Fibroblast of lung (primary cell): ENCODE results near the gene ZBTB43. TPM values are rescaled to one million over a fixed set of nuclear protein-coding genes. Genes with fewer than 3 reads are reported as not detected.

ENCODE experiments used
- DNase-seq, 2 donors: peaks; one replicate each; pipeline versions ENCODE4 v3.0.0 to v3.0.0-alpha.2; 2010; ENCODE audit warnings: low read depth in 2 of 2
- H2AFZ ChIP-seq: 2 replicates; pipeline ENCODE4 v1.5.1; 2012; ENCODE audit warnings: low read length, control low read depth, inconsistent platforms
- H3K27ac ChIP-seq: 2 replicates; pipeline ENCODE4 v1.5.1; 2011; ENCODE audit warnings: low read length, control low read depth; ENCODE audit not compliant: insufficient read depth
- H3K27me3 ChIP-seq: 2 replicates; pipeline ENCODE4 v1.5.1; 2011; ENCODE audit warnings: mild to moderate bottlenecking, low read length; ENCODE audit not compliant: control insufficient read depth, insufficient read depth
- H3K36me3 ChIP-seq: 2 replicates; pipeline ENCODE4 v1.5.1; 2011; ENCODE audit warnings: low read length; ENCODE audit not compliant: control insufficient read depth, insufficient read depth
- H3K4me1 ChIP-seq: 2 replicates; pipeline ENCODE4 v1.5.1; 2011; ENCODE audit warnings: low read length; ENCODE audit not compliant: control insufficient read depth, insufficient read depth; ENCODE audit errors: extremely low read depth
- H3K4me2 ChIP-seq: 2 replicates; pipeline ENCODE4 v1.5.1; 2011; ENCODE audit warnings: low read length, control low read depth; ENCODE audit not compliant: insufficient read depth; ENCODE audit errors: extremely low read depth
- H3K4me3 ChIP-seq, 4 experiments: fragments of 200-600 bp in 1 of 4; sonication (generic) in 1 of 4; replicated peaks in 1 of 4; 2 replicates each; pipeline ENCODE4 v1.5.1; 2011 to 2016; ENCODE audit warnings: low read length in 4 of 4, low read depth in 3 of 4, mild to moderate bottlenecking in 3 of 4, control low read depth in 2 of 4, inconsistent platforms in 1 of 4, mixed read lengths in 1 of 4; ENCODE audit not compliant: insufficient read depth in 1 of 4; ENCODE audit errors: control extremely low read depth in 1 of 4
- H3K79me2 ChIP-seq: 2 replicates; pipeline ENCODE4 v1.5.1; 2012; ENCODE audit warnings: mild to moderate bottlenecking, low read length, inconsistent platforms; ENCODE audit not compliant: control insufficient read depth, insufficient read depth
- H3K9ac ChIP-seq: 2 replicates; pipeline ENCODE4 v1.5.1; 2011; ENCODE audit warnings: mild to moderate bottlenecking, low read length, control low read depth; ENCODE audit not compliant: insufficient read depth
- H3K9me3 ChIP-seq: 2 replicates; pipeline ENCODE4 v1.5.1; 2012; ENCODE audit warnings: low read depth, low read length; ENCODE audit not compliant: control insufficient read depth, insufficient read depth
- H4K20me1 ChIP-seq: 2 replicates; pipeline ENCODE4 v1.5.1; 2011; ENCODE audit warnings: low read length; ENCODE audit not compliant: control insufficient read depth, insufficient read depth; ENCODE audit errors: extremely low read depth
- CTCF ChIP-seq, 2 donors: IDR thresholded peaks in 1 of 2; conservative IDR thresholded peaks in 1 of 2; 1 replicate in 1 of 2; 2 replicates in 1 of 2; pipeline ENCODE4 v1.5.1; 2011 to 2012; ENCODE audit warnings: low read length in 2 of 2, control low read depth in 1 of 2, inconsistent platforms in 1 of 2, low read depth in 1 of 2, mild to moderate bottlenecking in 1 of 2
- EZH2 ChIP-seq: IDR thresholded peaks from 2 replicates; pipeline ENCODE4 v1.5.1; 2012; ENCODE audit warnings: low read length, control low read depth, mild to moderate bottlenecking; ENCODE audit errors: missing control alignments
- polyA plus RNA-seq, 2 donors: library from polyadenylated mRNA; depleted of rRNA in 1 of 2; stranded (reverse) in 1 of 2; unstranded in 1 of 2; fragments of >200 nt; gene quantifications; 2 replicates each; pipeline ENCODE4 v1.2.1, GENCODE V29; 2011 to 2012; ENCODE audit warnings: missing spikeins in 1 of 2
- total RNA-seq: library from RNA; depleted of rRNA; stranded (reverse); fragments of >200 nt; gene quantifications from 2 replicates; pipeline ENCODE4 v1.2.1, GENCODE V29; 2014

Gene ZBTB43
- total and polyA plus RNA-seq, 2 donors (not counting 1 experiment from before 2014, with no cell fraction given), result 6.8 to 12.6 TPM

GRCh38 chr9:126827227-126827626, 22.4 kb downstream of the ZBTB43 start:
- no peak overlapping the region for H3K4me2 ChIP-seq
- no peak overlapping the region for H3K27ac ChIP-seq
- H3K4me3 ChIP-seq, result no peak overlapping the region
- DNase-seq, result no peak
- no peak overlapping the region for H3K9ac ChIP-seq
- peaks cover 4% of the 10 kb centered on the region for H3K79me2 ChIP-seq
- no peaks in the 10 kb centered on the region for H4K20me1 ChIP-seq
- H3K36me3 ChIP-seq, result no peaks in the 10 kb centered on the region
- no peak for TF ChIP-seq EZH2
- TF ChIP-seq CTCF (conservative IDR thresholded peaks at IDR 0.05 in 1 of 2, IDR thresholded peaks at IDR 0.05 in 1 of 2; ENCODE audit: low read depth in 1 of 2, low read length in 2 of 2), result no peak
- H3K9me3 ChIP-seq, result no peaks in the 10 kb centered on the region
- no peaks in the 10 kb centered on the region for H3K27me3 ChIP-seq
- H3K4me1 ChIP-seq, result no peaks in the 10 kb centered on the region
- H2AFZ ChIP-seq, result no peak overlapping the region

GRCh38 chr9:126829035-126829434, 24.2 kb downstream of the ZBTB43 start:
- H3K9ac ChIP-seq, result no peak overlapping the region
- DNase-seq, result no peak
- H3K4me2 ChIP-seq, result no peak overlapping the region
- no peak overlapping the region for H2AFZ ChIP-seq
- H3K36me3 ChIP-seq, result peaks cover 7% of the 10 kb centered on the region
- H3K9me3 ChIP-seq, result no peaks in the 10 kb centered on the region
- H3K79me2 ChIP-seq, result peaks cover 4% of the 10 kb centered on the region
- H3K27me3 ChIP-seq, result no peaks in the 10 kb centered on the region
- no peaks in the 10 kb centered on the region for H3K4me1 ChIP-seq
- H3K27ac ChIP-seq, result no peak overlapping the region
- no peak for TF ChIP-seq CTCF (conservative IDR thresholded peaks at IDR 0.05 in 1 of 2, IDR thresholded peaks at IDR 0.05 in 1 of 2; ENCODE audit: low read depth in 1 of 2, low read length in 2 of 2)
- TF ChIP-seq EZH2, result no peak
- H3K4me3 ChIP-seq, result no peak overlapping the region
- no peaks in the 10 kb centered on the region for H4K20me1 ChIP-seq

GRCh38 chr9:126830827-126831226, 26.0 kb downstream of the ZBTB43 start:
- no peak for TF ChIP-seq EZH2
- TF ChIP-seq CTCF (conservative IDR thresholded peaks at IDR 0.05 in 1 of 2, IDR thresholded peaks at IDR 0.05 in 1 of 2; ENCODE audit: low read depth in 1 of 2, low read length in 2 of 2), result no peak
- H3K4me3 ChIP-seq, result no peak overlapping the region
- H3K27me3 ChIP-seq, result no peaks in the 10 kb centered on the region
- H4K20me1 ChIP-seq, result no peaks in the 10 kb centered on the region
- H3K4me2 ChIP-seq, result no peak overlapping the region
- H3K27ac ChIP-seq, result no peak overlapping the region
- peaks cover 7% of the 10 kb centered on the region for H3K36me3 ChIP-seq
- H2AFZ ChIP-seq, result no peak overlapping the region
- H3K9ac ChIP-seq, result no peak overlapping the region
- H3K9me3 ChIP-seq, result no peaks in the 10 kb centered on the region
- peaks cover 2% of the 10 kb centered on the region for H3K79me2 ChIP-seq
- H3K4me1 ChIP-seq, result no peaks in the 10 kb centered on the region
- no peak for DNase-seq
